Ovary (tissue), 3 donors: ENCODE measurements around the gene KRT83.

Experiments used
- CTCF ChIP-seq, 3 donors: fragments of 450-650 bp in 2 of 3; fragments of 200-600 bp in 1 of 3; IDR thresholded peaks; one replicate each; pipeline versions ENCODE4 v1.5.1 to v1.8.0; 2016 to 2022; ENCODE audit warnings: antibody characterized with exemption in 3 of 3, mild to moderate bottlenecking in 1 of 3
- POLR2A ChIP-seq: fragments of 450-650 bp; IDR thresholded peaks from one replicate; pipeline ENCODE4 v1.6.1; 2017; ENCODE audit warnings: antibody characterized with exemption, mild to moderate bottlenecking, moderate library complexity
- donor health status: DM: no; HTN: no; CAD: no.

GRCh38 chr12:52369211-52369610, 48.0 kb upstream of the KRT83 start:
- TF ChIP-seq POLR2A (no peak), CTCF (IDR thresholded peaks at IDR 0.05) (no peak)
